Activated CD4-positive, alpha-beta T cell treated with anti-CD3 and anti-CD28 coated beads, Interleukin-2, Interleukin-4, amounts not matched to agents 100 ng/mL and 50 ng/mL, durations not matched to agents 16 hours and 8 hours (primary cell): Measurements from ENCODE around the gene PARP1.
"Not testable (repeated sequence)": the region's sequence is repeated elsewhere in the genome, so short reads cannot be mapped to it uniquely, and the experiment has no call there.

ENCODE experiments used
- DNase-seq: peaks from one replicate; pipeline ENCODE4 v3.0.0-alpha.2; 2020; ENCODE audit warnings: low spot score

The PARP1 gene

GRCh38 chr1:226407497-226408284, at the start of gene PARP1:
PARP1 (minus strand) TSS chr1:226408093; CDS start chr1:226407929, 164 bp downstream.
- DNase-seq = peak; percentile 90

DNA sequence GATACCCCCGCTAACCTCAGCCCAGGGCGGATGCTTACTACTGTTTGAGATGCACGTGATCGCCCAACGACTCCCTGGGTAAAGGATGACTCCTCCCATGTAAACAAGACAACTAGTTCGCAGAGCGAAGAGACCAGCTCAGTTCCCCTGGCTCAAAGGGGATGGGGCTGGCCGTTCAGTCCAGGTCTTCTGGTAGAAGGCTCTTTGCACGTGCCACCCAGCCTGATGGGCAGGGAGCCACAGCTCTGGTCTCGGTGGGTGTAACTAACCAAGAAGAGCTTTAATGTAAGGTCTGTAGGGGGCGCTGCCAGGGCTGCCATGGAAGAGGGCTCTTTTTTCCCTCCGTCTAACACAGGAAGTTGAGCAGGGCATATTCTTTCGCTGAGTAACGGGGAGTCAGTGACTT, 49.4 kb upstream of the PARP1 start:
- DNase-seq = peak; percentile 34

GRCh38 chr1:226455843-226456242, 48.0 kb upstream of the PARP1 start:
- DNase-seq = no peak

- no peak for DNase-seq
Measured at GRCh38 chr1:226454349-226454748, 46.5 kb upstream of the PARP1 start.

DNA sequence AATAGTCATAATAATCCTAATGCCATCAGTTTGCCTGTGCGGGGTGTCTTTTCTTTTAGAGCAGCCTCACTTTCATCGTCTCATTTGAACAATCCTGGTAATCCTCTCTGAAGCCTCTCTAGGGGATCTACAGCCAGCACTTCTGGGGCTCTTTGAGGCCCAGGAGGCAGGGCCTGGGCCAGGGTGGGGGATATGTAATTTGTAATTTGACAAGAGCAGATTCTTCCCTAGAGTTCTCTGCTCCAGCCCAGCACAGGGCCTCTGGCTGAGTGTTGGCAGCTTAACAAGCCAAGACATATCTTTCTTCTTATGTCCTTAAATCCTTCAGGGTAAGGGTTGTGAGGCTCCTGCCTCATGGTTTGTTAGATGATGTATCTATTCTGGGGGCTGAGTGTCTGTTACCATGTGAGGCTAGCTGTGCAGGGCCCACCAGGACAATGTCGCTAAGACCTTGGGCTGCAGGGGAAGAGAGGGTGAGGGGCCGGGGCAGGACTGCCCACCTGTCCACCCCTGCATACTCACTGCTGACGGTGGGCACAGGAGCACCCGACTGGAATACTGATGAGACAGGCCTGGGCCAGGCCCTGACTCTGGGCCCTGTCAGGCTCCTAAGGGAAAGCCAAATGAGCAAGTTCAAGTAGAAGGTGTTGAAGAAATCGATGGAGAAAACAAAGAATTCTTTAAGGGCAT, 45.3 kb upstream of the PARP1 start:
- DNase-seq = no peak

DNA sequence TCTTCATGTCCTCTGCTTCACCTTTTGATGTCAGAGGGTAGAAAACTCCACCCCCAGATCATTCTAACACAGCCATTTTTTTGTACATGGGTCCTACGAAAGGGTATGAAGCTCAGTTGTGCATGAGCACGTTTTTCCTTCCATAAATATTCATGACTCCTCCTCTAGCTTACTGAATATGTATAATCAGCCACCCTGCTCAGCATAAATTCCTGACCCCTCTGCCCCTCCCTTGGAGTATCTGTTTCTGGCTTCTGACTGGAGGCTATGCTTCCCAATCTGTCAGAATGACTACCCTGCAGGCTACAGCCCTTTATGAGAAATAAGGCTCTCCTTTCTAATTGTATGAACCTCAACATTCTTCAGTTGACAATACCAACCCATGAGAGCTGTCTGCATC, 42.8 kb upstream of the PARP1 start:
- no peak for DNase-seq

DNA sequence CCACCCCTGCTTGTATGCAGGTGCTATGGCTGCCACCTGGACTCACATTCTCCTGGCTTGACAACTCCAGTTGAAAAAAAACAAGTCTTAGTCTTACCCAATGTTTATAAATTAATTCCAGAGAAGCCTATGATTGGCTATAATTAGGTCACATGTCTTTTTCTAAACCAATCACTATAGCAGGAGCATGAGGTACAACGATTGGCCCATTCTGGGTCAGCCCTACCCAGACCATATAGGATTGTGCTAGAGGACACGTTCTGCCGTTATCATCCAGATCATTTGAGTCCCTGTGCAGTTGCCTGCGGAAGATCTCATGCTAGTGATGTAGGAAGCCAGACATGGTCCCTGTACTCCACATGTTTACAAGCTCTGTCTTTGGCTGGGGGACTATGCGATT, 41.9 kb upstream of the PARP1 start:
- no peak for DNase-seq

GRCh38 chr1:226447932-226448665, 40.2 kb upstream of the PARP1 start:
- no peak for DNase-seq

GRCh38 chr1:226446094-226446493, 38.2 kb upstream of the PARP1 start:
- DNase-seq = no peak

GRCh38 chr1:226444901-226445300, 37.0 kb upstream of the PARP1 start:
- peak; percentile 68 for DNase-seq

DNA sequence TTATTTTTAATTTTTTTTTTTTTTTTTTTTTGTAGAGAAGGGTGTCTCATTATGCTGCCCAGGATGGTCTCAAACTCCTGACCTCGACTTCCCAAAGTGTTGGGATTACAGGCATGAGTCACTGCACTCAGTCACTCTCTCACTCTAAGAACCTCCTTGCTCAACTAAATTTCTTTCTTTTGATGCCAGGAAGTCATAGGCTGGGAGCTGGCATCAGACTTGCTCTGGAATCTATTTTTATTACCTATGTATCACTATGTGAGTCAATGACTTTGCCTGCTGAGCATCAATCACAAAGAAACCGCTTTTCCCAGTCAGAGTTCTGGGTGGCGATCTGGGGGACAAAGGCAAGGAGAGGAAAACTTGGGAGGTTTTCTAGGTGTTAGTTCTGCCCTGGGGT, 35.5 kb upstream of the PARP1 start:
- DNase-seq = no peak

DNA sequence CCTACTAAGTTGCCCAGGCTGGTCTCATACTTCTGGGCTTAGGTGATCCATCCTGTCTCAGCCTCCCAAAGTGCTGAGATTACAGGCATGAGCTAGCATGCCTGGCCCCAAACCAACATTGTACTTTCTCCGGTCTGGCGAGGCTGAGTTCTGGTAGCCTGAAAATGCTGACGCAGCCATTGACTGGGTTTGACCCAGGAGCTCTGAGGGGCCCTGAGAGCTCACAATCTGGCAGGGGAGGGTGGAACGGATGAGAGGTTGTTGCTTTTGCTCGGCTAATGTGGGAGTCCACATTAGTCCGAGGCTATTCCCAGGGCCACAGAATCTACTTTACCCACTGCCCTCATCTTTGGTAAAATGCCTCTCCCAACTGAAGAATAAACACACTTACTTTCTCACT, 35.1 kb upstream of the PARP1 start:
- DNase-seq = no peak

DNA sequence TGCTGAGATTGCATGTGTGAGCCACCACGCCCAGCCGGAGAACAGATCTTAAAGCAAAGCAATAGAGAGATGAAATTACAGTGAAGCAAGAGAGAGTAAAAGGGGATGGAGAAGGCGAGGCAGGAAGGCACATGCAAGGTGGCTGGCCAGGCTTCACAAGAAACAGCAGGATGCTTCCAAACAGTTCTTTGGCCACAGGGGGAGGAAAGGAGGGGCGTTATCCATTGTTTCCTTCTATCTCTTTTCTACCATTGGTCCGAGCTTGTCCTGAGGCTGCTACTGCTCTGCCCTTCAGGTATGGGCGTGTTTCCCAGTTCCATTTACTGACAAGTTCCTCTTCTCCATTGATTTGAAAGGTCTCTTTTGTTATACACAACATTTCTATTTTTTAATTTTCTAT, 33.7 kb upstream of the PARP1 start:
- no peak for DNase-seq

GRCh38 chr1:226440512-226440911, 32.6 kb upstream of the PARP1 start:
- no peak for DNase-seq

- no peak for DNase-seq
Measured at GRCh38 chr1:226438007-226438406, 30.1 kb upstream of the PARP1 start.

- DNase-seq = no peak
Measured at GRCh38 chr1:226436855-226437491, 29.1 kb upstream of the PARP1 start.

- DNase-seq = no peak
Measured at GRCh38 chr1:226436472-226436854, 28.6 kb upstream of the PARP1 start.

DNA sequence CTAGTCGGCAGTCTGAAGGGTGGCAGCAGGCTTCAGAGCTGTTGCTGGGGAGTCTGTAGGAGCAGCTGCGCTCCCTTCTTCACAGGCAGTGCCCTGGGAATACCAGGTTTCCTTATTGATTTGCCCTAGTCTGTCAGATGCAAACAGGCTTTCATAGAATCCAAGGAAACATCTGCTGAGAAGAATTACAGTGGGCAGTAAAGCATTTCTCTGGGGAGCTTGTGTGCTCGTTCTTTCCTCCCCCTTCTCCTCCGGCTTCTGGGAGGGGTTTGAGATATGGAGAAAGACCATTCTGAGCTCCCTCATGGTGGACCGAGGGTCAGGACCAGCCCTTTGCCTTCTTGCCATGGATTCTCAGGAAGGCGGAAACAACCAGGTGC, 25.4 kb upstream of the PARP1 start:
- no peak for DNase-seq

- no peak for DNase-seq
Measured at GRCh38 chr1:226432586-226433340, 24.9 kb upstream of the PARP1 start.

GRCh38 chr1:226431898-226432297, 24.0 kb upstream of the PARP1 start:
- DNase-seq = not testable (repeated sequence)

- no peak for DNase-seq
Measured at GRCh38 chr1:226429858-226430715, 22.2 kb upstream of the PARP1 start.
